K562 (cell line): ENCODE data around the gene PTPN7. TPM values are rescaled to one million over a fixed set of nuclear protein-coding genes. Genes with fewer than 3 reads are reported as not detected.
A peak's percentile ranks its signal among the peaks of the same experiment; 100 is the strongest.

Source experiments
- E2F6 ChIP-seq, 2 experiments: IDR thresholded peaks; 2 replicates each; pipeline ENCODE4 v1.6.1; 2011; ENCODE audit warnings: borderline replicate concordance in 1 of 2, control low read depth in 1 of 2, low read depth in 1 of 2, low read length in 1 of 2, mild to moderate bottlenecking in 1 of 2, mixed read lengths in 1 of 2, moderate library complexity in 1 of 2; ENCODE audit not compliant: insufficient read depth in 1 of 2, insufficient read length in 1 of 2, poor library complexity in 1 of 2, severe bottlenecking in 1 of 2; ENCODE audit errors: extremely low read depth in 1 of 2
- EP300 ChIP-seq: IDR thresholded peaks from 2 replicates; pipeline ENCODE4 v1.6.1; 2012; ENCODE audit warnings: low read length, improper control_type of control experiment
- HNRNPL ChIP-seq: fragments of 200-400 bp; formaldehyde crosslinking; IDR thresholded peaks from 2 replicates; pipeline ENCODE4 v1.6.1; 2017; ENCODE audit warnings: low read depth, mild to moderate bottlenecking, low read length
- PML ChIP-seq: IDR thresholded peaks from 2 replicates; pipeline ENCODE4 v1.6.1; 2012; ENCODE audit warnings: low read length, inconsistent platforms
- PTTG1 ChIP-seq: fragments of 450-650 bp; IDR thresholded peaks from 2 replicates; pipeline ENCODE4 v1.6.1; 2016; ENCODE audit warnings: low read depth, mild to moderate bottlenecking, missing genetic modification characterization, missing compliant biosample characterization
- RBM34 ChIP-seq: fragments of 200-400 bp; formaldehyde crosslinking; IDR thresholded peaks from 2 replicates; pipeline ENCODE4 v1.6.1; 2018; ENCODE audit warnings: low read length, borderline replicate concordance; ENCODE audit not compliant: insufficient read depth
- TSHZ1 ChIP-seq: fragments of 250-450 bp; sonication (Bioruptor Pico); IDR thresholded peaks from 2 replicates; pipeline ENCODE4 v1.4.0; 2020; ENCODE audit warnings: mild to moderate bottlenecking, moderate library complexity
- ZBTB2 ChIP-seq: fragments of 450-650 bp; IDR thresholded peaks from 2 replicates; pipeline ENCODE4 v1.6.1; 2016; ENCODE audit warnings: antibody characterized with exemption
- ZNF512 ChIP-seq: IDR thresholded peaks from 2 replicates; pipeline ENCODE4 v1.6.1; 2016; ENCODE audit warnings: missing genetic modification characterization, missing compliant biosample characterization
- ZNF707 ChIP-seq: fragments of 250-450 bp; sonication (Bioruptor Pico); conservative IDR thresholded peaks from 2 replicates; pipeline ENCODE4 v1.8.0; 2022; ENCODE audit warnings: inconsistent platforms, mild to moderate bottlenecking, moderate library complexity
- polyA plus RNA-seq, 8 experiments: library from polyadenylated mRNA; depleted of rRNA in 4 of 8; stranded (reverse) in 5 of 8; unstranded in 3 of 8; fragments of >200 nt; fragmentation: Nextera tagmentation in 2 of 8; fragmentation: Illumina TruSeq in 1 of 8; extraction: Ambion mirVana in 2 of 8; extraction: Trizol in 1 of 8; gene quantifications; 2 replicates each; pipeline versions ENCODE4 v1.2.1 to v1.2.3, GENCODE V29; 2011 to 2014; ENCODE audit warnings: inconsistent platforms in 1 of 8, missing spikeins in 1 of 8
- total RNA-seq, 7 experiments: library from RNA; depleted of rRNA in 6 of 7; stranded (reverse); fragments of >200 nt in 6 of 7; fragmentation: Illumina TruSeq in 2 of 7; extraction: Trizol in 2 of 7; gene quantifications; 2 replicates each; pipeline versions ENCODE4 v1.2.1 to v1.2.3, GENCODE V29; 2011 to 2021; ENCODE audit warnings: low replicate concordance in 1 of 7
- TF ChIP-seq, protein P1 (sequence below): fragments of 450-650 bp; conservative IDR thresholded peaks from 2 replicates; pipeline ENCODE4 v1.6.1; 2016; ENCODE audit warnings: missing genetic modification characterization, low read depth, mild to moderate bottlenecking, control low read depth, missing compliant biosample characterization
- TF ChIP-seq, protein P2 (sequence below), 2 experiments: fragments of 450-650 bp; IDR thresholded peaks; 2 replicates each; pipeline ENCODE4 v1.6.1; 2016
- TF ChIP-seq, protein P3 (sequence below): fragments of 250-450 bp; sonication (Bioruptor Pico); IDR thresholded peaks from 2 replicates; pipeline ENCODE4 v1.8.0; 2022; ENCODE audit warnings: moderate library complexity, mild to moderate bottlenecking, inconsistent platforms

PTPN7 gene
- total and polyA plus RNA-seq, 9 of the 15 experiments (the other 6 are each of a cell fraction or from before 2014, with no cell fraction given): 18.7 to 144 (median 120) TPM

DNA sequence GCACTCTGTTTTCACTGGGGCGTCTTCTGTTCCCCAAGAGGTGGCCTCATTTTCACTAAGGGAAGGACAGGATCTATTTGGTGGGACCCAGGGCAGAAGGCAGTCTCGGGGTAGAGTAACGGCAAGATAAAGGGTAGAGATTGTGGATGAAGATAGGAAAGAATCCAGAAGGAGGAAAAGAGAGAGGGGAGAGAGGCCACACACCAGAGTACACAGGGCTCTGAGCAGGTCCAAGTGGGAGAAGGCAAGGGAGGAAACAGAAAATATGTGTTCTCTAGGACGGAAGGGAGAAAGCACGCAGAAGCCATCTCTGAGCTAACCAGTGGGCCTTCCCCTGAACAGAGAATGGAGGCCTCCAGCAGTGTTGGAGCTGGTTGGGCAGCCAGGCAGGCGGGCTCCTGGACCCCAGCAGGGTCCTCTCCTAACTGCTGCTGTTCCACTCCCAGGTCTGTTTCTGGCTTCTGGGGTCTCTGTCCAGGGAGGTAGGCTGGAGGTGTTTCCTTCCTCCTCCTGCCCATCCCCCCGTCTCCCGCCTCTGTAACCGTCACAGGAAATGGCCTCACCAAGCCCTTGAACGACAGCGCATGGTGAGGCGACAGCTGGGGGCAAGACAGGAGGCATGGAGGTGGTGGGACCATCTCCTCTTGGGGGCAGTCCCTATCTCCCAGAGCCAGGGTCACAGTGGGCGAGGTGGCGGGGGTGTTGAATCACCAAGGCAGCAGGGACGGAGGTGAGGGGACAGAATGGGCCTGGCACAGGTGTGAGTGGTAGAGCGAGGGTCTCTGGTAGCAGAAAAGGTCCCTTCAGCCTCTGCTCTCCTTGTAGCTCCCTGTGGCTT lies 649 bp downstream of the PTPN7 start (continued):
- TF ChIP-seq, protein P1, sequence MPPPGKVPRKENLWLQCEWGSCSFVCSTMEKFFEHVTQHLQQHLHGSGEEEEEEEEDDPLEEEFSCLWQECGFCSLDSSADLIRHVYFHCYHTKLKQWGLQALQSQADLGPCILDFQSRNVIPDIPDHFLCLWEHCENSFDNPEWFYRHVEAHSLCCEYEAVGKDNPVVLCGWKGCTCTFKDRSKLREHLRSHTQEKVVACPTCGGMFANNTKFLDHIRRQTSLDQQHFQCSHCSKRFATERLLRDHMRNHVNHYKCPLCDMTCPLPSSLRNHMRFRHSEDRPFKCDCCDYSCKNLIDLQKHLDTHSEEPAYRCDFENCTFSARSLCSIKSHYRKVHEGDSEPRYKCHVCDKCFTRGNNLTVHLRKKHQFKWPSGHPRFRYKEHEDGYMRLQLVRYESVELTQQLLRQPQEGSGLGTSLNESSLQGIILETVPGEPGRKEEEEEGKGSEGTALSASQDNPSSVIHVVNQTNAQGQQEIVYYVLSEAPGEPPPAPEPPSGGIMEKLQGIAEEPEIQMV (tag): no peak
- no peak for TF ChIP-seq ZNF707
- no peak for TF ChIP-seq ZNF512 (tag)
- TF ChIP-seq PML: peak; percentile 19; the same call in 1 of the 2 replicates
- TF ChIP-seq ZBTB2: peak; percentile 51; the same call in 1 of the 2 replicates
- no peak for TF ChIP-seq TSHZ1 (CRISPR knock-in tag)
- TF ChIP-seq, protein P2, sequence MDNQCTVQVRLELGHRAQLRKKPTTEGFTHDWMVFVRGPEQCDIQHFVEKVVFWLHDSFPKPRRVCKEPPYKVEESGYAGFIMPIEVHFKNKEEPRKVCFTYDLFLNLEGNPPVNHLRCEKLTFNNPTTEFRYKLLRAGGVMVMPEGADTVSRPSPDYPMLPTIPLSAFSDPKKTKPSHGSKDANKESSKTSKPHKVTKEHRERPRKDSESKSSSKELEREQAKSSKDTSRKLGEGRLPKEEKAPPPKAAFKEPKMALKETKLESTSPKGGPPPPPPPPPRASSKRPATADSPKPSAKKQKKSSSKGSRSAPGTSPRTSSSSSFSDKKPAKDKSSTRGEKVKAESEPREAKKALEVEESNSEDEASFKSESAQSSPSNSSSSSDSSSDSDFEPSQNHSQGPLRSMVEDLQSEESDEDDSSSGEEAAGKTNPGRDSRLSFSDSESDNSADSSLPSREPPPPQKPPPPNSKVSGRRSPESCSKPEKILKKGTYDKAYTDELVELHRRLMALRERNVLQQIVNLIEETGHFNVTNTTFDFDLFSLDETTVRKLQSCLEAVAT (IDR thresholded peaks at IDR 0.05): peak; percentile 74 to 92; a peak in 3 of 4 replicates
- peak; percentile 48; the same call in 1 of the 2 replicates for TF ChIP-seq PTTG1
- TF ChIP-seq RBM34: no peak
- TF ChIP-seq EP300: peak; percentile 90
- TF ChIP-seq, protein P3, sequence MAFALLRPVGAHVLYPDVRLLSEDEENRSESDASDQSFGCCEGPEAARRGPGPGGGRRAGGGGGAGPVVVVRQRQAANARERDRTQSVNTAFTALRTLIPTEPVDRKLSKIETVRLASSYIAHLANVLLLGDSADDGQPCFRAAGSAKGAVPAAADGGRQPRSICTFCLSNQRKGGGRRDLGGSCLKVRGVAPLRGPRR (CRISPR knock-in tag): peak; percentile 49; the same call in 1 of the 2 replicates
- TF ChIP-seq E2F6 (IDR thresholded peaks at IDR 0.05; ENCODE audit: borderline replicate concordance in 1 of 2, extremely low read depth in 1 of 2, insufficient read depth in 1 of 2, insufficient read length in 1 of 2, low read depth in 1 of 2, low read length in 1 of 2, poor library complexity in 1 of 2, severe bottlenecking in 1 of 2): peak; percentile 62 to 81
- no peak for TF ChIP-seq HNRNPL
